ENCODE results near the gene RASL11A. TPM values are rescaled to one million over a fixed set of nuclear protein-coding genes. Genes with fewer than 3 reads are reported as not detected.

Gene RASL11A
- total RNA-seq, 6 donors from 2014 or later = 11.5 to 28.4 (median 17.0) TPM

DNA sequence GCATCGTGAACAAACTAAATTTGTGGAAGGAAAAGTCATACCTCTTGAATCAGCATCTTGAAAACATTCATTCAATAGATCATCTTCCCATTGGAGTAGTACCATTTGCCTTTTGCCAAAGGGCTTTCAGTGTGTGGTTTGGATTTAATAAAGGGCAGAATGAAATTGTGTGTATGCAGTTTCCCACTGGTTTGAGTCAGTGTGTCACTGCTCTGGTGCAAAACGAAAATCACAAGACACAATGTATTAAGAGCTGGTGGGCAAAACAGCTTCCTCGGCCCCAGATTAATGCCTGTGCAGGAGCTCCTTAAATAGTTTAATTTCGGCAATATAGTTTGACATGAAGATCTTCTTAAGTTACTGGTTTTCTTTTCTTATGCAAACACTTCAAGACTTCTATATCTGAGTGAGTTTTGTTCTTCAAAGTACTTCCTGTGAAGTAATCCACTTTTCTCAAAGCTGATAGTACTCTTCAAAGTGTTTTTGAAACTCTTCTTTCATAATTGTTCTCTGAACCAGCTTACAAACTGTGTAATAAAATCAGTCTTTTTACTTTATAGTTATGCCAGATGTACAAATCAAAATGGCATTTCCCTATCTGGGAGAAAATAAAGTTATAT lies 32.1 kb downstream of the RASL11A start:
- no peak overlapping the region for H3K27ac ChIP-seq
- no peak for ATAC-seq (ENCODE audit: low FRiP score in 2 of 2)
- DNase-seq = no peak
- H3K27me3 ChIP-seq = no peaks in the 10 kb centered on the region
- 44 to 50% methylated on average over 4 of the region's 4 CpGs for WGBS, 2 donors
- TF ChIP-seq, protein P1, sequence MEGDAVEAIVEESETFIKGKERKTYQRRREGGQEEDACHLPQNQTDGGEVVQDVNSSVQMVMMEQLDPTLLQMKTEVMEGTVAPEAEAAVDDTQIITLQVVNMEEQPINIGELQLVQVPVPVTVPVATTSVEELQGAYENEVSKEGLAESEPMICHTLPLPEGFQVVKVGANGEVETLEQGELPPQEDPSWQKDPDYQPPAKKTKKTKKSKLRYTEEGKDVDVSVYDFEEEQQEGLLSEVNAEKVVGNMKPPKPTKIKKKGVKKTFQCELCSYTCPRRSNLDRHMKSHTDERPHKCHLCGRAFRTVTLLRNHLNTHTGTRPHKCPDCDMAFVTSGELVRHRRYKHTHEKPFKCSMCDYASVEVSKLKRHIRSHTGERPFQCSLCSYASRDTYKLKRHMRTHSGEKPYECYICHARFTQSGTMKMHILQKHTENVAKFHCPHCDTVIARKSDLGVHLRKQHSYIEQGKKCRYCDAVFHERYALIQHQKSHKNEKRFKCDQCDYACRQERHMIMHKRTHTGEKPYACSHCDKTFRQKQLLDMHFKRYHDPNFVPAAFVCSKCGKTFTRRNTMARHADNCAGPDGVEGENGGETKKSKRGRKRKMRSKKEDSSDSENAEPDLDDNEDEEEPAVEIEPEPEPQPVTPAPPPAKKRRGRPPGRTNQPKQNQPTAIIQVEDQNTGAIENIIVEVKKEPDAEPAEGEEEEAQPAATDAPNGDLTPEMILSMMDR (IDR thresholded peaks at IDR 0.05) = no peak
- no peak for TF ChIP-seq POLR2AphosphoS5 (IDR thresholded peaks at IDR 0.05)
- TF ChIP-seq EP300 (IDR thresholded peaks at IDR 0.05) = no peak
- TF ChIP-seq POLR2A (IDR thresholded peaks at IDR 0.05) = no peak
- H3K36me3 ChIP-seq = no peaks in the 10 kb centered on the region
- no peaks in the 10 kb centered on the region for H3K4me1 ChIP-seq
- H3K4me3 ChIP-seq = no peak overlapping the region
- no peaks in the 10 kb centered on the region for H3K9me3 ChIP-seq

DNA sequence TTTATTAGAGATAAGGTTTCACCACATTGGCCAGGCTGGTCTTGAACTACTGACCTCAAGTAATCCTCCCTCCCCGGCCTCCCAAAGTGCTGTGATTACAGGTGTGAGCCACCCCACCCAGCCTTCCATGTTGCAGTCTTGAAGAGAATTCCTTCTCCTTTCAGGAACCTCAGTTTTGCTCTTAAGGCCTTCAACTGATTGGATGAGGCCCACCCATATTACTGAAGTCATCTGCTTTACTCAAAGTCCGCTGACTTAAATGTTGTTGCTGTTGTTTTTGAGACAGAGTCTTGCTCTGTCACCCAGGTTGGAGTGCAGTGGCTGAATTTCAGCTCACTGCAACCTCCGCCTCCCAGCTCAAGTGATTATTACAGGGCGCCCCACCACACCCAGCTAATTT lies 33.5 kb downstream of the RASL11A start:
- Histone ChIP-seq H3K4me3 (no peak overlapping the region), H3K4me1 (no peaks in the 10 kb centered on the region), H3K27ac (no peak overlapping the region), H3K9me3 (no peaks in the 10 kb centered on the region), H3K36me3 (no peaks in the 10 kb centered on the region), H3K27me3 (no peaks in the 10 kb centered on the region)
- TF ChIP-seq, protein P1 (IDR thresholded peaks at IDR 0.05) = no peak
- TF ChIP-seq POLR2AphosphoS5 (IDR thresholded peaks at IDR 0.05) = no peak
- TF ChIP-seq POLR2A (IDR thresholded peaks at IDR 0.05) = no peak
- no peak for TF ChIP-seq EP300 (IDR thresholded peaks at IDR 0.05)
- ATAC-seq (ENCODE audit: low FRiP score in 2 of 2) (no peak), DNase-seq (no peak)
- 92 to 98% methylated on average over 4 of the region's 4 CpGs for WGBS, 2 donors

GRCh38 chr13:27304611-27305010 lies 34.0 kb downstream of the RASL11A start:
- Histone ChIP-seq H3K36me3 (no peaks in the 10 kb centered on the region), H3K9me3 (no peaks in the 10 kb centered on the region), H3K27me3 (no peaks in the 10 kb centered on the region), H3K4me3 (no peak overlapping the region), H3K4me1 (no peaks in the 10 kb centered on the region), H3K27ac (no peak overlapping the region)
- WGBS, 2 donors = 82 to 94% methylated on average over 2 of the region's 2 CpGs
- TF ChIP-seq POLR2AphosphoS5 (IDR thresholded peaks at IDR 0.05) (no peak), EP300 (IDR thresholded peaks at IDR 0.05) (no peak), POLR2A (IDR thresholded peaks at IDR 0.05) (no peak)
- TF ChIP-seq, protein P1 (IDR thresholded peaks at IDR 0.05) = no peak
- DNase-seq = no peak
- ATAC-seq (ENCODE audit: low FRiP score in 2 of 2) = no peak

GRCh38 chr13:27306364-27306763 lies 35.7 kb downstream of the RASL11A start:
- Histone ChIP-seq H3K36me3 (no peaks in the 10 kb centered on the region), H3K9me3 (no peaks in the 10 kb centered on the region), H3K4me3 (no peak overlapping the region), H3K27me3 (no peaks in the 10 kb centered on the region), H3K27ac (no peak overlapping the region), H3K4me1 (no peaks in the 10 kb centered on the region)
- WGBS, 2 donors = 72 to 83% methylated on average over 5 of the region's 5 CpGs
- TF ChIP-seq EP300 (IDR thresholded peaks at IDR 0.05) = no peak
- TF ChIP-seq POLR2AphosphoS5 (IDR thresholded peaks at IDR 0.05) = no peak
- no peak for ATAC-seq (ENCODE audit: low FRiP score in 2 of 2)
- DNase-seq = no peak

- no peaks in the 10 kb centered on the region for H3K27me3 ChIP-seq
- no peaks in the 10 kb centered on the region for H3K36me3 ChIP-seq
- DNase-seq (peak in 1 of 2 donors; percentile 54), ATAC-seq (ENCODE audit: low FRiP score in 2 of 2) (no peak)
- no peak overlapping the region for H3K27ac ChIP-seq
- 85 to 87% methylated on average over 19 of the region's 19 CpGs for WGBS, 2 donors
- TF ChIP-seq, protein P1 (IDR thresholded peaks at IDR 0.05) = no peak
- TF ChIP-seq EP300 (IDR thresholded peaks at IDR 0.05) (no peak), POLR2AphosphoS5 (IDR thresholded peaks at IDR 0.05) (no peak), POLR2A (IDR thresholded peaks at IDR 0.05) (no peak)
- no peaks in the 10 kb centered on the region for H3K9me3 ChIP-seq
- no peaks in the 10 kb centered on the region for H3K4me1 ChIP-seq
- H3K4me3 ChIP-seq = no peak overlapping the region
Observed at GRCh38 chr13:27308941-27309340, 38.3 kb downstream of the RASL11A start.
